ENCODE results near the gene HPSE2.

The HPSE2 gene

DNA sequence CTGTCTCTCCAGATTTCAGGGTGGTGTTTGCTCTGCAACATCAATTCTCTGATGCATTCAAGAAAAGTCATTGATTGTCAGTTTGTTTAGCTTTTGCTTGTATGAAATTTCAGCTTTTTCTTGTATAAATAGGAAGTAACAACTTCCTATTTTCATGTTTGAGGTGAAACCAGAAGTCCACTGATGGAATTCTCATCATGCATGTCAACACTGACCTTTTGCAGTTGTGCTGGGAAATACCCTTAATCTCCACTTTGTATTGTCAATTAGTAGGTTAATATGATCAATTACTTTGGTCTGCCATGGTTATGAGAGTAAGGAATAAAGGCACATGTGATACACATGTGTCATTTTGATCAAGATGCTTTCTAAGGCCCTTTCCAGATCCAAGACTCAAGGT lies 580.2 kb downstream of the HPSE2 start:
- H3K4me3 ChIP-seq (ENCODE audit: extremely low read depth, insufficient read depth, low read length, poor library complexity, severe bottlenecking), result no peak overlapping the region
- no peaks in the 10 kb centered on the region for H3K36me3 ChIP-seq (ENCODE audit: control insufficient read depth, insufficient read depth, low read length)
- H3K4me1 ChIP-seq (ENCODE audit: control insufficient read depth, insufficient read depth, low read length, poor library complexity, severe bottlenecking), result no peaks in the 10 kb centered on the region
- no peak overlapping the region for H3K27ac ChIP-seq (ENCODE audit: low read depth, low read length, severe bottlenecking)
- no peaks in the 10 kb centered on the region for H3K9me3 ChIP-seq (ENCODE audit: control insufficient read depth, low read length)

DNA sequence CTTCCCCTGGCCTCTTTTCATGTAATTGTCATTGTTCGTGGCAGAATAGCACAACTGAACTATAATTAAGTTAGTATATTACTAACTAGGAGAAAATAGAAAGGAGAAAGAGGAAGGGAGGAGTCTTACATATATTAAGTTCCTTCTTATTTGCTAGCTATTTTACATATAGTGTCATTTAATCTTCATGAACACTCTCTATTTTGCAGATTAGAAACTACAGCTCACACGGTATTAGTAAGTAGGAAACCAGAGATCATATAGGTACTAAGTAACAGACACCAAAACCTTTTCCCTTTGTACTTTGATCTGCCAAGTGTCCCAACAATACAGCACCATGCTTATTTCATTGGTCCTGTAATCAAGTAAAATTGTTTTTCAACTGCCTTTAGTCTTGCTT lies 586.5 kb downstream of the HPSE2 start:
- no peaks in the 10 kb centered on the region for H3K9me3 ChIP-seq (ENCODE audit: control insufficient read depth, low read length)
- no CpG with 5 or more reads among the region's 2 CpGs for WGBS, 2 experiments (ENCODE audit: insufficient coverage in 2 of 2)
- H3K27ac ChIP-seq (ENCODE audit: low read depth, low read length, severe bottlenecking), result no peak overlapping the region
- no peak overlapping the region for H3K4me3 ChIP-seq (ENCODE audit: extremely low read depth, insufficient read depth, low read length, poor library complexity, severe bottlenecking)
- peaks cover 5% of the 10 kb centered on the region for H3K4me1 ChIP-seq (ENCODE audit: control insufficient read depth, insufficient read depth, low read length, poor library complexity, severe bottlenecking)
- H3K36me3 ChIP-seq (ENCODE audit: control insufficient read depth, insufficient read depth, low read length), result no peaks in the 10 kb centered on the region

GRCh38 chr10:98646998-98647917 lies 588.4 kb downstream of the HPSE2 start:
- Histone ChIP-seq H3K4me3 (ENCODE audit: extremely low read depth, insufficient read depth, low read length, poor library complexity, severe bottlenecking) (no peak overlapping the region), H3K27ac (ENCODE audit: low read depth, low read length, severe bottlenecking) (no peak overlapping the region)
- 0% methylated on average over 1 of the region's 6 CpGs for WGBS, 2 experiments (ENCODE audit: insufficient coverage in 2 of 2)

DNA sequence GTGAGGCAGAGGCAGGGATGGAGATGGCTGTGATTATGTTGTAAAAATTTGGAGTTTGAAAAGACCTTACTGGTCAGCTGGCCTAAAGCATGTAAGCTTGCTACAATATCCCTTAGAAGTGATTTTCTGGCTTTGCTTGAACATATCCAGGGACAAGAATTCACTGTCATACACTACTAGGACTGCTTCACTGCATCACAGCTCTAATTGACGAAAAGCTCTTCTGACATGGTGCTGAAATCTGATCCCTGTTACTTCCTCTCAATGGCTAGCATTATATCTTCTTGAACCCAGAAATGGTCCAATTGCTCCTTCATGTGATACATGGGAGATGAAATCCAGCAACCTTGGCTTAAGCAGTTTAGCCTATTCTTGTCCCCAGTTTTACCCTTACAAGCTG lies 591.2 kb downstream of the HPSE2 start:
- WGBS, 2 experiments (ENCODE audit: insufficient coverage in 2 of 2), result 78 to 100% methylated on average over 1 of the region's 1 CpG
- H3K27ac ChIP-seq (ENCODE audit: low read depth, low read length, severe bottlenecking), result no peak overlapping the region
- H3K4me1 ChIP-seq (ENCODE audit: control insufficient read depth, insufficient read depth, low read length, poor library complexity, severe bottlenecking), result peaks cover 5% of the 10 kb centered on the region
- no peaks in the 10 kb centered on the region for H3K36me3 ChIP-seq (ENCODE audit: control insufficient read depth, insufficient read depth, low read length)
- H3K4me3 ChIP-seq (ENCODE audit: extremely low read depth, insufficient read depth, low read length, poor library complexity, severe bottlenecking), result no peak overlapping the region
- H3K9me3 ChIP-seq (ENCODE audit: control insufficient read depth, low read length), result no peaks in the 10 kb centered on the region

More at GRCh38 chr10:98646998-98647917, 588.4 kb downstream of the HPSE2 start:
- H3K36me3 ChIP-seq (ENCODE audit: control insufficient read depth, insufficient read depth, low read length), result no peaks in the 10 kb centered on the region
- H3K4me1 ChIP-seq (ENCODE audit: control insufficient read depth, insufficient read depth, low read length, poor library complexity, severe bottlenecking), result peaks cover 5% of the 10 kb centered on the region
- no peaks in the 10 kb centered on the region for H3K9me3 ChIP-seq (ENCODE audit: control insufficient read depth, low read length)

GRCh38 chr10:98642281-98642680 lies 593.4 kb downstream of the HPSE2 start:
- Histone ChIP-seq H3K36me3 (ENCODE audit: control insufficient read depth, insufficient read depth, low read length) (no peaks in the 10 kb centered on the region), H3K4me3 (ENCODE audit: extremely low read depth, insufficient read depth, low read length, poor library complexity, severe bottlenecking) (no peak overlapping the region), H3K4me1 (ENCODE audit: control insufficient read depth, insufficient read depth, low read length, poor library complexity, severe bottlenecking) (peaks cover 4% of the 10 kb centered on the region), H3K27ac (ENCODE audit: low read depth, low read length, severe bottlenecking) (no peak overlapping the region), H3K9me3 (ENCODE audit: control insufficient read depth, low read length) (no peaks in the 10 kb centered on the region)
- WGBS, 2 experiments (ENCODE audit: insufficient coverage in 2 of 2), result no CpG with 5 or more reads among the region's 2 CpGs

- 78 to 100% methylated on average over 3 to 4 of the region's 5 CpGs for WGBS, 2 experiments (ENCODE audit: insufficient coverage in 2 of 2)
- H3K4me1 ChIP-seq (ENCODE audit: control insufficient read depth, insufficient read depth, low read length, poor library complexity, severe bottlenecking), result no peaks in the 10 kb centered on the region
- no peak overlapping the region for H3K27ac ChIP-seq (ENCODE audit: low read depth, low read length, severe bottlenecking)
- H3K4me3 ChIP-seq (ENCODE audit: extremely low read depth, insufficient read depth, low read length, poor library complexity, severe bottlenecking), result no peak overlapping the region
- no peaks in the 10 kb centered on the region for H3K9me3 ChIP-seq (ENCODE audit: control insufficient read depth, low read length)
- H3K36me3 ChIP-seq (ENCODE audit: control insufficient read depth, insufficient read depth, low read length), result no peaks in the 10 kb centered on the region
These were observed 596.7 kb downstream of the HPSE2 start for GRCh38 chr10:98638920-98639319.

DNA sequence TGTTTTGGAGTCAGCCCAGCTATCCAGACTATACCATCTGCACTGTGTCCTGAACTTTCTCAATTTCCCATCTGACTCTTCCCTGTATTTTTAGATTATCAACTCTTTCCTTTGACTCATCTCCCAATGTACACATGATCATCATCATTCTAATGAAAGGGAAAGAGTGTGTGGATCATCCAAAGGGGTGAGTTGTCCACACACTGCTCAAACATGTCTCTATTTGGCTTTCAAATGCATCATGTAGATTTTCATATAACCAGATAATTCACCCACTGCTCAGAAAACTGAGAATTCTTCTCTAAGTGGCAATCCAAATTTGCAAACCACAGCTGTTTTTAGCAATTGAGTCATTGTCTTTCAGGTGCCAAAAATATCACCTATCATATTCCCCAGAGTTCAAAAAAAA lies 598.7 kb downstream of the HPSE2 start:
- no peak overlapping the region for H3K27ac ChIP-seq (ENCODE audit: low read depth, low read length, severe bottlenecking)
- H3K4me1 ChIP-seq (ENCODE audit: control insufficient read depth, insufficient read depth, low read length, poor library complexity, severe bottlenecking), result no peaks in the 10 kb centered on the region
- H3K9me3 ChIP-seq (ENCODE audit: control insufficient read depth, low read length), result no peaks in the 10 kb centered on the region
- H3K4me3 ChIP-seq (ENCODE audit: extremely low read depth, insufficient read depth, low read length, poor library complexity, severe bottlenecking), result no peak overlapping the region
- H3K36me3 ChIP-seq (ENCODE audit: control insufficient read depth, insufficient read depth, low read length), result no peaks in the 10 kb centered on the region

GRCh38 chr10:98632456-98633150 lies 603.0 kb downstream of the HPSE2 start:
- Histone ChIP-seq H3K36me3 (ENCODE audit: control insufficient read depth, insufficient read depth, low read length) (no peaks in the 10 kb centered on the region), H3K4me1 (ENCODE audit: control insufficient read depth, insufficient read depth, low read length, poor library complexity, severe bottlenecking) (no peaks in the 10 kb centered on the region), H3K27ac (ENCODE audit: low read depth, low read length, severe bottlenecking) (no peak overlapping the region), H3K4me3 (ENCODE audit: extremely low read depth, insufficient read depth, low read length, poor library complexity, severe bottlenecking) (no peak overlapping the region), H3K9me3 (ENCODE audit: control insufficient read depth, low read length) (no peaks in the 10 kb centered on the region)
- 70 to 100% methylated on average over 2 to 3 of the region's 7 CpGs for WGBS, 2 experiments (ENCODE audit: insufficient coverage in 2 of 2)

GRCh38 chr10:98628206-98628605 lies 607.4 kb downstream of the HPSE2 start:
- H3K9me3 ChIP-seq (ENCODE audit: control insufficient read depth, low read length), result no peaks in the 10 kb centered on the region
- H3K36me3 ChIP-seq (ENCODE audit: control insufficient read depth, insufficient read depth, low read length), result no peaks in the 10 kb centered on the region
- WGBS, 2 experiments (ENCODE audit: insufficient coverage in 2 of 2), result 100% methylated on average over 1 of the region's 1 CpG
- no peak overlapping the region for H3K27ac ChIP-seq (ENCODE audit: low read depth, low read length, severe bottlenecking)
- H3K4me3 ChIP-seq (ENCODE audit: extremely low read depth, insufficient read depth, low read length, poor library complexity, severe bottlenecking), result no peak overlapping the region
- H3K4me1 ChIP-seq (ENCODE audit: control insufficient read depth, insufficient read depth, low read length, poor library complexity, severe bottlenecking), result no peaks in the 10 kb centered on the region

DNA sequence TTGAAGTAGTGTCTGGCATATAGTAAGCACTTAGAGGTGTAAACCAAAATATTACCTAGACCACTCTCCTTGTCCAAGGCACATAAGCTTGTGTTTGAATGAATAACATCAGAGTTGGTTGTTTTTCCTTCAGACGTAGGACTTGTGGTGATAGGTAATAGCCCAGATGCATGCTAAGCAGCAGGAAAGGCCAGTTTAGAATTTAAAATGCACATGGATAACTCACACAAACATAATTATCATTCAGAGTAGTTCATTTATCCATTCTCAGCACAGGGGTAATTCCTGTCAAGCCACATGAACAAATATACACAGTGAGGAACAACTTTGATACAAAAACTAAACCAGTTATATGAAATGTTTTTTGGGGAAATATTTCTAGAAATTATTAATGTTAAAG lies 607.9 kb downstream of the HPSE2 start:
- Histone ChIP-seq H3K36me3 (ENCODE audit: control insufficient read depth, insufficient read depth, low read length) (no peaks in the 10 kb centered on the region), H3K4me3 (ENCODE audit: extremely low read depth, insufficient read depth, low read length, poor library complexity, severe bottlenecking) (no peak overlapping the region), H3K27ac (ENCODE audit: low read depth, low read length, severe bottlenecking) (no peak overlapping the region), H3K4me1 (ENCODE audit: control insufficient read depth, insufficient read depth, low read length, poor library complexity, severe bottlenecking) (no peaks in the 10 kb centered on the region), H3K9me3 (ENCODE audit: control insufficient read depth, low read length) (no peaks in the 10 kb centered on the region)
- WGBS, 2 experiments (ENCODE audit: insufficient coverage in 2 of 2), result 80% methylated on average over 1 of the region's 1 CpG; no CpG with 5 or more reads in 1 of the 2 experiments

DNA sequence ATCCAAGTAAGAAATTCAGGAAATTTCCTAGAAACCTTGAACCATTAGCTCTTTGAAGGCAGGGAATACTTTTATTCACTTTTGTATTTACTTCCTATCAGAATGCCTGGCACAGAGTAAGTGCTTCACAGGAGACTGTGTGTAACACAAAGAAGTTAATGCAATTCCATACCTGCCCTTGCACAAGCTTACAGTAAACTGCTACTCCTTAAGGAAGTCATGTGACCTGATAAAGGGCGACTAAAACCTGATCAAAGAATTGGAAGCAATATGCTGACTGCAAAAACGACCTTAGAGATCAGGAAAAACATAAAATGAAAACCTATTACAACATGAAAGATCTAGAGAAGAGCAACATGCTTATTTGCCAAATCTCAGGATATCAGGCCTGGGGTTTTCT lies 610.7 kb downstream of the HPSE2 start:
- Histone ChIP-seq H3K36me3 (ENCODE audit: control insufficient read depth, insufficient read depth, low read length) (no peaks in the 10 kb centered on the region), H3K27ac (ENCODE audit: low read depth, low read length, severe bottlenecking) (no peak overlapping the region), H3K4me1 (ENCODE audit: control insufficient read depth, insufficient read depth, low read length, poor library complexity, severe bottlenecking) (no peaks in the 10 kb centered on the region), H3K4me3 (ENCODE audit: extremely low read depth, insufficient read depth, low read length, poor library complexity, severe bottlenecking) (no peak overlapping the region), H3K9me3 (ENCODE audit: control insufficient read depth, low read length) (no peaks in the 10 kb centered on the region)
- 100% methylated on average over 1 of the region's 2 CpGs; no CpG with 5 or more reads in 1 of the 2 experiments for WGBS, 2 experiments (ENCODE audit: insufficient coverage in 2 of 2)

All from mesodermal cell (in vitro differentiated cells).